Measurements from ENCODE around the gene GABBR2.

Gene GABBR2

GRCh38 chr9:98298476-98298875, 410.3 kb downstream of the GABBR2 start:
- H3K27me3 ChIP-seq (ENCODE audit: control insufficient read depth, insufficient read depth, low read length), result no peaks in the 10 kb centered on the region
- H3K9me3 ChIP-seq (ENCODE audit: control insufficient read depth, low read length), result no peaks in the 10 kb centered on the region
- H2AFZ ChIP-seq, result no peak overlapping the region
- H3K4me3 ChIP-seq (ENCODE audit: low read depth, low read length), result no peak overlapping the region
- no peak for TF ChIP-seq CTCF (IDR thresholded peaks at IDR 0.05)
- H3K4me2 ChIP-seq (ENCODE audit: low read length), result no peak overlapping the region
- H3K9ac ChIP-seq, result no peak overlapping the region
- H3K4me1 ChIP-seq, result no peaks in the 10 kb centered on the region
- no peaks in the 10 kb centered on the region for H3K36me3 ChIP-seq (ENCODE audit: control insufficient read depth, insufficient read depth, low read length)
- no peak overlapping the region for H3K27ac ChIP-seq
- no peaks in the 10 kb centered on the region for H3K79me2 ChIP-seq

- Histone ChIP-seq H3K9ac (no peak overlapping the region), H3K4me3 (ENCODE audit: low read depth, low read length) (no peak overlapping the region), H3K4me2 (ENCODE audit: low read length) (no peak overlapping the region), H3K27me3 (ENCODE audit: control insufficient read depth, insufficient read depth, low read length) (no peaks in the 10 kb centered on the region), H3K27ac (no peak overlapping the region), H3K9me3 (ENCODE audit: control insufficient read depth, low read length) (no peaks in the 10 kb centered on the region), H3K79me2 (no peaks in the 10 kb centered on the region), H3K4me1 (no peaks in the 10 kb centered on the region), H3K36me3 (ENCODE audit: control insufficient read depth, insufficient read depth, low read length) (no peaks in the 10 kb centered on the region), H2AFZ (no peak overlapping the region)
- TF ChIP-seq CTCF (IDR thresholded peaks at IDR 0.05), result no peak
Observed at GRCh38 chr9:98295824-98296223, 412.9 kb downstream of the GABBR2 start.

- H3K4me2 ChIP-seq (ENCODE audit: low read length), result no peak overlapping the region
- H3K27ac ChIP-seq, result no peak overlapping the region
- no peaks in the 10 kb centered on the region for H3K36me3 ChIP-seq (ENCODE audit: control insufficient read depth, insufficient read depth, low read length)
- H3K27me3 ChIP-seq (ENCODE audit: control insufficient read depth, insufficient read depth, low read length), result no peaks in the 10 kb centered on the region
- H3K9me3 ChIP-seq (ENCODE audit: control insufficient read depth, low read length), result no peaks in the 10 kb centered on the region
- no peak overlapping the region for H3K9ac ChIP-seq
- H2AFZ ChIP-seq, result no peak overlapping the region
- H3K4me3 ChIP-seq (ENCODE audit: low read depth, low read length), result no peak overlapping the region
- no peaks in the 10 kb centered on the region for H3K79me2 ChIP-seq
- no peak for TF ChIP-seq CTCF (IDR thresholded peaks at IDR 0.05)
- no peaks in the 10 kb centered on the region for H3K4me1 ChIP-seq
Observed at GRCh38 chr9:98291820-98292219, 416.9 kb downstream of the GABBR2 start.

- H3K9me3 ChIP-seq (ENCODE audit: control insufficient read depth, low read length), result no peaks in the 10 kb centered on the region
- H3K4me1 ChIP-seq, result no peaks in the 10 kb centered on the region
- H3K9ac ChIP-seq, result no peak overlapping the region
- no peak for TF ChIP-seq CTCF (IDR thresholded peaks at IDR 0.05)
- H3K36me3 ChIP-seq (ENCODE audit: control insufficient read depth, insufficient read depth, low read length), result no peaks in the 10 kb centered on the region
- no peaks in the 10 kb centered on the region for H3K27me3 ChIP-seq (ENCODE audit: control insufficient read depth, insufficient read depth, low read length)
- H3K27ac ChIP-seq, result no peak overlapping the region
- no peak overlapping the region for H2AFZ ChIP-seq
- no peak overlapping the region for H3K4me3 ChIP-seq (ENCODE audit: low read depth, low read length)
- no peaks in the 10 kb centered on the region for H3K79me2 ChIP-seq
- no peak overlapping the region for H3K4me2 ChIP-seq (ENCODE audit: low read length)
Observed at GRCh38 chr9:98290411-98290810, 418.3 kb downstream of the GABBR2 start.

GRCh38 chr9:98289614-98290201, 419.0 kb downstream of the GABBR2 start:
- H2AFZ ChIP-seq, result no peak overlapping the region
- no peak overlapping the region for H3K27ac ChIP-seq
- H3K36me3 ChIP-seq (ENCODE audit: control insufficient read depth, insufficient read depth, low read length), result no peaks in the 10 kb centered on the region
- TF ChIP-seq CTCF (IDR thresholded peaks at IDR 0.05), result no peak
- no peaks in the 10 kb centered on the region for H3K79me2 ChIP-seq
- no peaks in the 10 kb centered on the region for H3K27me3 ChIP-seq (ENCODE audit: control insufficient read depth, insufficient read depth, low read length)
- no peak overlapping the region for H3K9ac ChIP-seq
- no peaks in the 10 kb centered on the region for H3K4me1 ChIP-seq
- H3K4me3 ChIP-seq (ENCODE audit: low read depth, low read length), result no peak overlapping the region
- no peaks in the 10 kb centered on the region for H3K9me3 ChIP-seq (ENCODE audit: control insufficient read depth, low read length)
- H3K4me2 ChIP-seq (ENCODE audit: low read length), result no peak overlapping the region
